Neural progenitor cell (in vitro differentiated cells): ENCODE measurements around the gene SNX15.

ENCODE experiments used
- CTCF ChIP-seq: fragments of 200-600 bp; sonication (generic); IDR thresholded peaks from 2 replicates; pipeline ENCODE4 v1.5.1; 2017; ENCODE audit warnings: antibody characterized with exemption, mild to moderate bottlenecking
- EZH2 ChIP-seq: fragments of 200-600 bp; sonication (generic); IDR thresholded peaks from 2 replicates; pipeline ENCODE4 v1.6.1; 2017; ENCODE audit warnings: antibody characterized with exemption, mild to moderate bottlenecking, moderate library complexity
- EZH2phosphoT487 ChIP-seq: fragments of 200-600 bp; sonication (generic); IDR thresholded peaks from 2 replicates; pipeline ENCODE4 v1.6.1; 2017; ENCODE audit warnings: antibody characterized with exemption

DNA sequence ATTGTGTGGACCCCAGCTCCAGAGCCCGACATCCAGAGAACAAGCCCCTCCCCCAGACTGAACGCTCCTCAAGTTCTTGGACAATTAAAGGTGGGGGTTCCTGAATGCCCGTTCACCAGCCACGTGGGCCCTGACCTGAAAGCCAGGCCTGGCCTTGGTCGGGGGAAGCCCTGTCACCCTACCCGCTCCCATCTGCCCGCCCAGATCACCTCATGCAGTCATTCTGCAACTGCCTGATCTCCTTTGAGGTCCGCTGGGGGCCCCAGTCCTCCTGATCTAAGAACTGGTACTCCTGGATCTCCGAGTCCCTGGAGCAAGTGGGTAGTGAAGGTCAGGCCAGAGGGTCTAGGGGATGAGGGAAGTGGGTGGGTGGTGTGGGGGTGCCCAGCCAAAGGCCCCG is 40.2 kb downstream of the SNX15 start:
- TF ChIP-seq CTCF (no peak), EZH2 (no peak), EZH2phosphoT487 (no peak)
